T-helper 9 cell (primary cell): ENCODE results near the gene LIPJ.
A peak's percentile ranks its signal among the peaks of the same experiment; 100 is the strongest.

Source experiments
- DNase-seq: peaks from one replicate; pipeline ENCODE4 v3.0.0-alpha.2; 2020
- total RNA-seq, 2 donors: gene quantifications; one replicate each; lab custom pipeline; 2026; lab: John Stamatoyannopoulos, UW

The LIPJ gene
- total RNA-seq: 0 reads per million in 2 donors

- no peak for DNase-seq
Measured at GRCh38 chr10:88586462-88586861, at the start of gene LIPJ. Gene LIPJ (plus strand): TSS chr10:88586762. CDS start chr10:88590688, 3,926 bp downstream.

GRCh38 chr10:88537322-88537721, 49.2 kb upstream of the LIPJ start:
- no peak for DNase-seq

- no peak for DNase-seq
Measured at GRCh38 chr10:88538048-88538447, 48.5 kb upstream of the LIPJ start.

GRCh38 chr10:88540351-88540750, 46.2 kb upstream of the LIPJ start:
- DNase-seq: no peak

GRCh38 chr10:88541116-88541626, 45.4 kb upstream of the LIPJ start:
- DNase-seq: no peak

GRCh38 chr10:88542522-88542921, 44.0 kb upstream of the LIPJ start:
- no peak for DNase-seq

- no peak for DNase-seq
Measured at GRCh38 chr10:88544140-88544870, 42.3 kb upstream of the LIPJ start.

GRCh38 chr10:88545359-88545758, 41.2 kb upstream of the LIPJ start:
- no peak for DNase-seq

GRCh38 chr10:88546497-88546896, 40.1 kb upstream of the LIPJ start:
- no peak for DNase-seq

- DNase-seq: no peak
Measured at GRCh38 chr10:88551246-88551645, 35.3 kb upstream of the LIPJ start.

- DNase-seq: peak; percentile 2
Measured at GRCh38 chr10:88553116-88553752, 33.3 kb upstream of the LIPJ start.

- DNase-seq: no peak
Measured at GRCh38 chr10:88555190-88555908, 31.2 kb upstream of the LIPJ start.

- no peak for DNase-seq
Measured at GRCh38 chr10:88557256-88557655, 29.3 kb upstream of the LIPJ start.

- DNase-seq: no peak
Measured at GRCh38 chr10:88557658-88558057, 28.9 kb upstream of the LIPJ start.

GRCh38 chr10:88562152-88562551, 24.4 kb upstream of the LIPJ start:
- no peak for DNase-seq

- DNase-seq: no peak
Measured at GRCh38 chr10:88565072-88565471, 21.5 kb upstream of the LIPJ start.

GRCh38 chr10:88582411-88582805, 4.2 kb upstream of the LIPJ start:
- DNase-seq: no peak

GRCh38 chr10:88582806-88583583, 3.6 kb upstream of the LIPJ start, which contains the start of gene RNLS:
Gene RNLS (minus strand): TSS chr10:88583318.
- peak; percentile 48 for DNase-seq

GRCh38 chr10:88583584-88583957, 3.0 kb upstream of the LIPJ start:
- no peak for DNase-seq

- DNase-seq: no peak
Measured at GRCh38 chr10:88592381-88592780, 5.8 kb downstream of the LIPJ start.

- DNase-seq: no peak
Measured at GRCh38 chr10:88592906-88593305, 6.3 kb downstream of the LIPJ start.

GRCh38 chr10:88594482-88594881, 7.9 kb downstream of the LIPJ start:
- DNase-seq: no peak

- no peak for DNase-seq
Measured at GRCh38 chr10:88598055-88598454, 11.5 kb downstream of the LIPJ start.
